T-helper 1 cell treated with Interleukin-12 subunit alpha and Interleukin-12 subunit beta and Interleukin-4 antibody, amounts not matched to agents 30 ng/mL and 1 ng/mL, for 36 hours (primary cell): ENCODE data around the gene UBAC2. TPM values are rescaled to one million over a fixed set of nuclear protein-coding genes. Genes with fewer than 3 reads are reported as not detected.
"Not testable (repeated sequence)": the region's sequence is repeated elsewhere in the genome, so short reads cannot be mapped to it uniquely, and the experiment has no call there.

Experiments
- intact Hi-C: fragments of 100-400 bp; cut with micrococcal nuclease; formaldehyde crosslinking; loops from one replicate; pipeline ENCODE4 v1.15.1; 2024
- total RNA-seq: library from RNA; stranded (reverse); gene quantifications from 2 replicates; pipeline ENCODE4 v1.2.3, GENCODE V29; 2022

The UBAC2 gene
- total RNA-seq, 1 donor from 2014 or later, result 50.0 TPM

DNA sequence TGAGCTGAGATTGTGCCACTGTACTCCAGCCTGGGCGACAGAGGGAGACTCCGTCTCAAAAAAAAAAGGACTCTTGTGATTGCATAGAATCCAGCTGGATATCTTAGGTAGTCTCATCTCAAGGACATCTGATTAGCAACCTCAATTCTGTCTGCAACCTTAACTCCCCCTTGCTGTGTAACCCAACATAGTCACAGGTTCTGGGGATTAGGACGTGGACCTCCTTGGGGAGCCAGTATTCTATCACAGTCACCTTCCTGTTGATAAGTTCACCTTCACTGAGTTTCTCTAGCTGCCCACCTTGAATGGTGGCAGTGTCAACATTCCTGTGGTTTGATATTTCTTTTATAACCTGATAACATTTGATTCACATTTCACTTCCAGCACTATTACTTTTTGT is 30.3 kb downstream of the UBAC2 start:
- intact Hi-C loops, result no loop called here

DNA sequence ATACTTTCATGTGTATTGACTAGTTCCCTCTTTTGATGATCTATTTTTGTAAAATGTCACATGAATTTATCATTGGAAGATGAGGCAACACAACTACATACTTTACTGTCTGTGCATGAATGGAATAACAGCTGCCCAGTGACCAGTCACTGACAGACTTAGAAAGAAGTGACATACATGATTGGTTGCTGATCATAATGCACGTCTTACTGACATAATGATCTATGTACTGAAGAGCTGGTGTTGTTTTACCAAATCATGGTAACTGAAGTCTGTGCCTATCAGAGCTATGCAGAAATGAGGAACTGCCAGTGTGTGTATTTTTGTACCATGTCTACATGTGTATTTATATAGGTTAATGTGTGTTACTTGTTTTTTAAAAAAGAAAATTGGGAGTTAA is 31.1 kb downstream of the UBAC2 start:
- intact Hi-C loops, result no loop called here

DNA sequence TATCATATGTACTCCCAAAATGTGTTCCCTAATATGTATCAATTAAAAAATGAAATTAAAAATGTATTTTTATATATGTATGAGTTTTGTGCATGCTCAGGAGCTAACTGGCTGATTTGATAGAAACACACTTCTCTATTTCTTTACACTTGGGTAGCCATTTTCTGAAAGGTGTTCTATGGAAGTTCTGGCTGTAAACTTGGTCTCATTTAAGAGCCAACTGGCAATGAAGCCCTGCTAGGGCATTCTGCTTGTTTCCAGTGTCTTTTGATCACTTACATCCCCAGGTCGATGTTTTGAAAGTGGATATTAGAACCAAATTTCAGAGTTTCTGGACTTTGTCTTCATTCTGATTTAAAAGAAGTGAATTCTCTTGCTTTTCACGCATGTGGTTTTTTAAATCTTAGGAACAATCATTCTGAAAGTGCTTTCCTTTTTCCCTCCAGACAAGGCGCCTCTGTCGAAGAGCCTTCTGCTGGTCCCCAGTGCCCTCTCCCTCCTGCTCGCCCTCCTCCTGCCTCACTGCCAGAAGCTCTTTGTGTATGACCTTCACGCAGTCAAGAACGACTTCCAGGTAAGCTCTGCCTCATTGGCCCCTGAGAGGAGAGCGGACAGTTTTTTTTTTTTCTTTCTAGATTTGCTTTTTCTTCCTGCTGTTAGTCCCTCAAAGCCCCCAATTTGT is 37.5 kb downstream of the UBAC2 start:
- intact Hi-C loops, result loop anchor here (1.0 kb wide), 3 partner anchors 18 to 37 kb away; partner anchors contain the start of gene GPR18

DNA sequence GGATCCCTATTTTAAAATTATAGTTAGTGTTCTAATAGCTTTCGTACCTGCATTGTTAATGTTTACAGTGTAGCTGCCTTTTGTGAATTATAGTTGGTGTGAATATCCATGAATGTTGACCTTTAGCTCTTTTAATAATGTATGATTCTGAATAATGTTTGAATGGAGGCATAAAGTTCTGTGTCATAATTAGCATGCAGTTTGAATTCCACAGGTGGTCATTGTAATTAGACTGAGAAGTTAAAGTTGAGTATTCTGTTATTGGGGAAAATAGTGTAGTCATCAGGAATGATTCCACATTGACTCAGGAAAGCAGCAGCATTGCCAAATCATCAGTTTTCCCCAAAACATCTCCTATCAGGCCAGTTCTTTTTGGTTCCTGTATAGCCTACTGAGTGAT is 45.4 kb downstream of the UBAC2 start:
- intact Hi-C loops, result no loop called here

DNA sequence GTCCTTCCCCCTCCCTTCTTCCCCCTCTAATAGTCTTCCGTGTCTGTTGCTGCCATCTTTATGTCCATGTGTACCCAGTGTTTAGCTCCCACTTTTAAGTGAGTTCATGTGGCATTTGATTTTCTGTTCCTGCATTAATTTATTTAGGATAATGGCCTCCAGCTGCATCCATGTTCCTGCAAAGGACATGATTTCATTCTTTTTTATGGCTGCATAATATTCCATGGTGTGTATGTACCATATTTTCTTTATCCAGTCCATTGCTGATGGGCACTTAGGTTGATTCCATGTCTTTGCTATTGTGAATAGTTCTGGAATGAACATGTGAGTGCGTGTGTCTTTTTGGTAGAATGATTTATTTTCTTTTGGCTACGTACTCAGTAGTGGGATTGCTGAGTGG is 48.5 kb downstream of the UBAC2 start:
- intact Hi-C loops, result not testable (repeated sequence)

DNA sequence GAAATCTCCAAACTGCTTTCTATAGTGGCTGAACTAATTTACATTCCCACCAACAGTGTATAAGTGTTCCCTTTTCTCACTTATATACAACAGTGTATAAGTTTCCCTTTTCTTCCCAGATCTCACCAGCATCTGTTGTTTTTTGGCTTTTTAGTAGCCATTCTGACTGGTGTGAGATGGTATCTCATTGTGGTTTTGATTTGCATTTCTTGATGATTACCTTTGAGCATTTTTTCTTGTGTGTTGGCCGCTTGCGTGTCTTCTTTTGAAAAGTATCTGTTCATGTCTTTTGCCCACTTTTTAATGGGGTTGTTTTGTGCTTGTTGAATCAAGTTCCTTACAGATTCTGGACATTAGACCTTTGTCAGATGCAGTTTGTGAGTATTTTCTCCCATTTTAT is 49.0 kb downstream of the UBAC2 start:
- intact Hi-C loops, result not testable (repeated sequence)

DNA sequence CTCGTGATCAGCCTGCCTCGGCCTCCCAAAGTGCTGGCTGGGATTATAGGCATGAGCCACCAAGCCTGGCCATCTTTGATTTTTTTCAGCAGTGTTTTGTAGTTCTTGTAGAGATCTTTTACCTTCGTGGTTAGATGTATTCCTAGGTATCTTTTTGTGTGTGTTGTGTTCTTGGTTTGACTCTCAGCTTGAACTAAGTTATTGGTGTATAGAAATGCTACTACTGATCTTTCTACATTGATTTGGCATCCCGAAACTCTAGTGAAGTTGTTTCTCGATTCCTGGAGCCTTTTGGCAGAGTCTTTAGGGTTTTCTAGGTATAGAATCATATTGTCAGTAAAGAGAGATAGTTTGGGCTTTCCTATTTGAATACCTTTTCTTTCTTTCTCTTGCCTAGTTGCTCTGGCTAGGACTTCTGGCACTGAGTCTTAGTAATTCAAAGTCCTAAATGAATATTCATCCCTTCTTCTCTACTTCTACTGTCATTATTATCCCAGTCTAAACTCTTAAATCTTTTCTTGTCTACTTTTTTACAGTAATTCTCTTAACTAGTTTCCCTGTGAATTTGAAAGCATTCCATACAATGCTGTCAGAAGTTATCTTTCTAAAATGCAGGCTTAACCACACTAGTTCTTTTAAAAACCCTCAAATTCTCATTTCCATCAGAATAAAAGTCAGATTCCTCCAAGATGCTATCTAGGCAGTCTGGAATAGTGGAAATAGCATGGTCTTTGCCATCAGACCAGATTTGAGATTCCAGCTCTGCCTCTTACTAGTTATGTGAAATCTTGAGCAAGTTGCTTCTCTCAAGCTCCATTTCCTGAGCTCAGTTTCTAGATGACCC is 50.5 kb downstream of the UBAC2 start:
- intact Hi-C loops, result no loop called here

DNA sequence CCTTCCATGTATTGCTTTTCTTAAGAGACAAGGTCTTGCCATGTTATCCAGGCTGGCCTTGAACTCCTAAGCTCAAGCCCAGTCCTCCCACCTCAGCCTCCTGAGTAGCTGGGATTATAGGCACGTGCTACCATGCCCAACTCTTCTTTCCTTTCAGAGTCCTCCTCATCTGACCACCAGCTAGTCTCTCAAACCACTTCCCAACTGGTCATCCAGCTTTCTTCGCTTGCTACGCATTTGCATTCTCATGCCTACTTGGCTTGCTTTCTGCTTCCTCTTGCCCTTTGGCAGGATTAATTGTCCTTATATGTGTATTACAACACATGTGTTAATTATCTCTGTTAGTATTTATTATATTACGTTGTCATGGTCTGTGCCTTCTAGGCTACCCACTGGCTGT is 51.3 kb downstream of the UBAC2 start:
- intact Hi-C loops, result no loop called here

DNA sequence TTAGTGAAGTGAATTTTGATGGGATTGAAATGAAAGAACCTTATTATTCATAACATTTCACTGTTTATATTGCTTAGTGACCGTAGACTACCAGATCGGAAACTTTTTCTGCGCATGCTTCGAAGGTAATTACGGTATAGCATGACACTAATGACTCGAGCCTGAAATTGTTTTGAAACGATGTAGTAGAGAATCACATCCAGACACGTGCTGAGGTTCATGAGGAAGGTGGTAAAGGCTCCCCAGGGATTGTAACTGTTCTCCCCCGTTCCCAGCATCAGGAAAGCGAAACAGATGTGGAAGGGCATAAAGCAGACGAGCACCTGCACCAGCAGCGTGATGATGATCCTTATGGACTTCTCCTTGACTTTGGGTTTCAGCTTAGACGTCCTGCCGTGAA is 54.2 kb downstream of the UBAC2 start:
- intact Hi-C loops, result loop anchor here (5.0 kb wide), 1 partner anchor 352 kb away; the partner anchor contains the start of gene CLYBL

DNA sequence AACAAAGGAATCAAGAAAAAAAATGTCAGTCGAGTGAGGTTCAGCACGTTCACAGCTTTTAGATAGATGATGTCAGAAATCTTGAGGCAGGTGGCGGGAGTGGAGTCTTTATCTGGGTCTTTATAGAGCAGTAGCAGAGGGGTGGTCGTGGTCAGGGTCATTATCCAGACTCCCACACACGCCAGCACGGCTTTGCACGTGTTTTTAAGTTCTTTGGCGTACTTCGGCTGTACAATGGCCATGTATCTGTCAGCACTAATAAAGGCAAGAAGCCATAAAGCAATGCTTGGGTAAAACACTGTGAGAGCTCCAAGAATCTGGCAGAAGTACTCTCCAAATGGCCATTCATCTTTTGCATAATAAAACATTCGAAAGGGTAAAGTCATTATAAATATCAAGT is 54.6 kb downstream of the UBAC2 start:
- intact Hi-C loops, result loop anchor here (5.0 kb wide), 1 partner anchor 352 kb away; the partner anchor contains the start of gene CLYBL

DNA sequence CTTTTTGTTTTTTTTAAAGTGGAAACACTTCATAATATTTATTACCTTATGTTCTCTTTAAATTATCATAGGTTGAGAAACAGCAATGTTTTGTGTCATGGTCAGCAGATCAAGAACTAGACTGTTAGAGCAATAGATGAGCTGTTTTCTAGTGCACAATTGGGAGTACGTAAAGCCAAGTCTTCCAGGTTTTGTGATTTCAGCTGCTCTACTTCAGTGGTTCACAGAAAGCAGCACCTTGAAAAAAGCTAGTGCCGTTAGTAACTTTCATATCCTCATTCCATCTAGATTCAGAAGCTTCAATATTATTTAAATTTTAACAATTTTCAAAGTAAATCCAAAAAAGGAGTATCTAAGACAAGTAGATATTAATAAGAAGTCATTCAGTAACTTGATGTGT is 55.6 kb downstream of the UBAC2 start:
- intact Hi-C loops, result loop anchor here (5.0 kb wide), 1 partner anchor 351 kb away; the partner anchor contains the start of gene CLYBL

DNA sequence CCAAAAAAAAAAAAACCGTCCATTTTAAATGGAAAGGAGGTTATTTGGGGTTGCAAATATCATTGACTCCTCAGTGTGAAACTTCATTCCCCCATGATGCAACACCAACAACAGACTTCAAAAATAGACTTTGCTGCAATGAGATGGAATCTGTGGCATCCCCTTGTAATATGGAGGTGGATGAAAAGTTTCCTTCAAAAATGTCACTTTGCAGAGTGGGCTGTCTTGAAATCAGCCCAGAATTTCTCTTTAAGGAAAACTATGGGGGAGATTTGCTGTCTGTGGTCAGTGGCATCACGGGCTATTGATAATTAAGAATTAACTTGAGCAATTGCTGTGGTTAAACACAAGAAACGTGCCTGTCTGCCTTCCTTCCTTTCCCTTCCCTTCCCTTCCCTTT is 56.1 kb downstream of the UBAC2 start:
- intact Hi-C loops, result loop anchor here (5.0 kb wide), 1 partner anchor 351 kb away; the partner anchor contains the start of gene CLYBL

DNA sequence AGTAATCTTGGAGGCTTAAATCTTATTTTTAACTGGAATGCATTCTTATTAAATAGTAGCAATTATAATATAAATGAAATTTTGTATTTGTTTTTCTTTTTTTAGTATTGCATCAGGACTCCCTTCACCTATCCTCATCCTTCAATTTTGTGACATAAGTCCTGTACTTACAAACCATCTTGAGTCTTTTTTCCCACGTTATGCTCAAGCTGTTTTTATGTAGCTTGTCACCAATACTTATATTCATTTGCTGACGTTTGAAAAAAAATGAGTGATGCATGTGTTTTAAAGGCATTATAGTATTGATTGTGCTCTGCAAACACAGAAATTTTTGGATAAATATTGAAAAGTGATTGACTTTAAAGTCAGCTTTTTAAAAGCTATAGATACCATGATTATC is 56.6 kb downstream of the UBAC2 start:
- intact Hi-C loops, result loop anchor here (5.0 kb wide), 1 partner anchor 350 kb away; the partner anchor contains the start of gene CLYBL

DNA sequence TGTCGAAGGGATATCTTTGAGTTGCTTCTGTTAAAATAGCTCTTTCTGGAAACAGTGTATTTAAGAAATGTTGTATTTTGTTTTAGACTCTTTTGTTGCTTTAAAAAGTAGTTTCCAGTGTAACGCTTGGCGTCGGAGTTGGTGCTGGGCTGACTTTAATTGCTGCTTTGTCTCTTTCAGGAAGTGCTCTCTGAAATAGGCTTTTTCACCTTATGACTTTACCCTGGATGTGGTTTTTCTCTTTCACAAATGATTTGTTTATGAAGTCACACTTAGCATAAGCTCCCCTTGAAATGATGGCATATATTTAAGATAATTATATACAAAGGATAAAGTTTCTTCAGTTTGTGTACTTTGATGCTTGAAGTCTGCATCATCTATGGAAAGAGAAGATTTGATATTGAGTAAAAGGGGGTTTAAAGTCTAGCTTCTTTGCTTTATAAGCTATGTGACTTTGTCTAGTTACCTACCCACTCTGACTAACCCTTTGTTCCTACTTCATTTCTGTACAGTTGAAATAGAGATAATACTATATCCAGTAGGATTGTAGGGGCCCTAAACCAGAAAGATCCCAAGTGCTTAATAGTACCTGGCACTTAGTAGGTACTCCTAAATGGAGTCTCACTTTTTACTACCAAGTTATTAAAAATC is 57.7 kb downstream of the UBAC2 start, which contains the start of gene GPR18:
TSS of gene GPR18 (minus strand) at position 170 of the 651 bp plus-strand sequence. CDS start 2,507 bp downstream, outside the sequence.
- intact Hi-C loops, result loop anchor here (1.0 to 5.0 kb wide), 12 partner anchors 20 to 390 kb away; partner anchors contain the start of gene CLYBL

DNA sequence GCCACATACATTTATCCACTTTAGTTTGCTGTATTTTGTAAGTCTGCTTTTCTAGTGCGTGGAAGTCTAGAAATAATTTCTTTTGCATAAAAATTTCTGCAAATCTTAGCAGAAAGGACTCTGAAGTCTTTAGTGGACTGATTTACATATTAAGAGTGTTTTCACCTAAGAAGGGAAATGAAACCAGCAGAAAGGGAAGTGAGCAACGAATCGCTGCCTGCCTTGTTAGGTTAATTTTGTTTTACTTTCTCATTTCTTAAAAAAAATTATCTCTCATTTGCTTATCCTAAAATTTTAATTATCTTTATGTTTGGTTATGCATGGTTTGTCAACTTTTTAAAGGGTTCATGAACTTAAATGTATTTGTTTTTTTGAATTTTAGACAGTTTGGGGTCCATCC is 58.3 kb downstream of the UBAC2 start:
- intact Hi-C loops, result loop anchor here (1.0 to 5.0 kb wide), 12 partner anchors 21 to 390 kb away; partner anchors contain the start of gene CLYBL

DNA sequence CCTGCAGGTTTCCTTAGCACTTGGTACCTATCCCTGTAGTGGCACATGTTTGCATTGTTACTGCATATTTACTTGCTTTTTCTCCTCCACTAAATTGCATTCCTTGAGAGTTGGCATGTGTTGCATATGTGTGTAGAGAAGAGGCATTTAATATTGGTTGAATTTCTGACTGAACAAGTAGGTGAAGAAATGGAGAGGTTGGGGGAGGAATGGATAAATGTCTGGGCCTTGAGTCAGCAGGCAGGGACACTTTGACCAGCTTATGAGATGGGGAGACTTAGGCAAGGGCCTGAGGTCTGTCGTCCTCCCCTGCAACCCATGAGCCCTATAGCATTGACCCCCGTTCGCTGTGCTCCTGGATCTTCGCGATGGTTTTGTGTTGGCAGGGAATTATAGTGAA is 59.6 kb downstream of the UBAC2 start:
- intact Hi-C loops, result no loop called here

DNA sequence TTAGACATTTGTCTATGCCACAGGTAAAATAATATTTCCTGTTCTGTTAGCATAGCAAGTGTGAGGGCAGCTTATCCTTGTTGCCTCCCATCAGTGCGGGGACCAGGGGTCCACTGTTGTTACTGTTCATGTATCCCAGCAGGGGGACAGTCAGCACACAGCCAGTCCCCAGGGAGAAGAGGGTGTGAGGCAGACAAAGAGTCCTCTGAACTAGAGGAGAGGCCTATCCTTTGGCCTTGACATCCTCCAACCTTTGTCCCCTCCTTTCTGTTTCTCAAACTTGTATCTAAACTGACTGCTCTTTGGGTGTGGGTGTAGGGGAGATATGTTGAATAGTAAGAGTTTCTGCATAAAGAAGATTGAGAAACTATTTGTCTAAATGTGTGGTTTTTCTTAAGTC is 60.4 kb downstream of the UBAC2 start:
- intact Hi-C loops, result no loop called here

DNA sequence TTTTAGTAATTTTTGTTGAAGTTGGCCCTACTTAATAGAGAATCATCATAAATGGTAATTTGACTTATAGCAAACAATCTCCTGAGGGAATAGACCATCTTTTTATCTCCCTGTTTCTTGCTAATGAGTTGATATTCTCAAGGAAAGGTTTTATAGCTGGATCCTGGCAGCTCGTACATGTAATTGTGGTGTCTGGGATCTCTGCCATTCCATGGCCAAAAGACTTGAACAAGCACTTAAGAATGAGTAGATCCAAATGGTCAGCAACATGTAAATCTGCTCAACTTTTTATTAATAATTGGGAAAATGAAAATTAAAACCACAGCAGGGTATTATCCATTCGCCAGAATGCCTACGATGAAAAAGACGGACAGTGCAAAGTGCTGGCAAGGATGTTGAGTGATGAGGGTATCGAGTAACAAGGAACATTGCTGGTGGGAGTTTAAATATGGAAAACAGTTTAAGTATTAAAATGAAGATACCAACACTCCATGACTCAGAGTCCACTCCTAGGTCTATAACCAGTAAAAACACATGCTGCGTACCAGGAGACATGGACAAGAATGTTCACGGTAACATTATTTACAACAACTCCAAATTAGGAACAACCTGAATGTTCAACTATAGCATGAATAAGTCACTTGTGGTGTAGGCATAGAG is 62.6 kb downstream of the UBAC2 start:
- intact Hi-C loops, result no loop called here

DNA sequence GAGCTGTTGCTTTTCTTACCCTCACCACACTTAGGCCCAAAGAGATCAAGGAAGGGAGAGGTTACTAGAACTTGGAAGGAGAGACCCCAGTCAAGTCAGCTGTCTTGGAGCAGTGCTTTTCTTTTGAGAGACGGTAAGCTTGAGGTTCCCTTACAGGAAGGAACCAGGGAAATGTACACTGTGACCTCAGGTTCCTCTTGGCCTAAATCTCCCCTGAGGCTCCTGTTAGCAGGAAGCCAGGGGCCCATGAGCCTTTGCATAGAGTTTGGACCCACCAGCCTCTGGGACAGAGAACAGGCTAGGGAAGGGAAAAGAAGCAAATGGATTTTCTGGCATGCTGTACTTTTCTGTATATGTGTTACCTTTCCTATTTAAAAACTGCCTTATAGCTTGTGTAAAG is 63.4 kb downstream of the UBAC2 start:
- intact Hi-C loops, result no loop called here

DNA sequence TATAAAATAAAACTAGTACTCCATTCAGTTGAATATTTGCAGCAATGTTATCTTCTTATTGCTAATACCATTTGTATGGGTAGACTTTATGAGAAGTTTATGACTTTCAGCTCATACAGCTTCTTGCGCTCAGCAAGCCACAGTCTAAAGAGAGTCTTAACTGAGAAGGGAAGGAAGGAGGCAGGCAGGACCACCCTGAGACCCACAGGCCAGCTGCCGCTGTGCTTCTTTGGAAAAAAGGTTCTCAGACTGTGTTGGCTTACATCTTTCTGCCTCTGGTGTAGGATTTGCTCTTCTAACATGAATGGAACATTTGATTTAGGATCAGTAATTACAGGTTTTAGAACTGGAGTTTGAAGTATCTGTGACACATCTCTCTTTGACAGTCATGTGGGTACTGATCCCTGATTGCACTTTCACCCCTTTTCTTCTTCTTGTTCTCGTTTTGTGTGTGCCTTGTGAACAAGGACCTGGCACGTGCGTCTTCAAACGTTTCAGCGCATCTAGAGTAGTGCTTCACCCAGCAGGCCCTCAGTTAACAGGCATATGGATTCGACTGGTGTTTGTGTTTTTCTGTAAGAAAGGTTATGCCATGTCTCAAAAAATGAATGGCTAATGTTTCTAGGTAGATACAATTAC is 64.6 kb downstream of the UBAC2 start:
- intact Hi-C loops, result loop anchor here (5.0 kb wide), 1 partner anchor 392 kb away; no protein-coding TSS in a partner anchor
